Measurements from ENCODE around the gene ZBP1. TPM values are rescaled to one million over a fixed set of nuclear protein-coding genes. Genes with fewer than 3 reads are reported as not detected.

The ZBP1 gene
- total and polyA plus RNA-seq, 8 donors, result 0.11 to 5.3 (median 0.39) TPM; not detected in 2

DNA sequence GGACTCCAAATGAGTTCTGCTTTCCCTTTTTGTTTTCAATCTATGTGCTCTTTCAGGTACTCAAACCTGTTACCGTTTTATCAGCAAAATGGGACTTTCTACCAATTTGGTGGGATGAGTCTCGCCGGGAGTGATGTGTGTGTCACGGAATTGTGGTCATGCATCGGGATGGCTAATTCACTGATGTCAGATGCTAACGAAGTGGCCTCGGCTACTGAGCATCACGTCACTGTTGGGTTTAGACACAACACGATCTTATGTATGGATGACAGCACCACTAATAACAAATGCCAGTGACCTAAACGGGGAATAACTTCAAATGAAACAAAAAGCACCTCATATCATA lies 61.0 kb downstream of the ZBP1 start:
- no peak overlapping the region for H3K27ac ChIP-seq
- no peaks in the 10 kb centered on the region for H3K36me3 ChIP-seq
- H3K4me1 ChIP-seq, result no peaks in the 10 kb centered on the region
- ATAC-seq (no peak), DNase-seq (no peak)
- H3K27me3 ChIP-seq, result peaks cover 0 to 40% of the 10 kb centered on the region in 2 donors
- intact Hi-C loops (cut with DNase I), result no loop called here
- TF ChIP-seq CTCF (IDR thresholded peaks at IDR 0.05), result no peak
- H3K4me3 ChIP-seq, result no peak overlapping the region
- no peaks in the 10 kb centered on the region for H3K9me3 ChIP-seq

- Histone ChIP-seq H3K4me3 (no peak overlapping the region), H3K27ac (no peak overlapping the region), H3K4me1 (no peaks in the 10 kb centered on the region), H3K9me3 (no peaks in the 10 kb centered on the region), H3K27me3 (peaks cover 0 to 40% of the 10 kb centered on the region in 2 donors), H3K36me3 (no peaks in the 10 kb centered on the region)
- DNase-seq, result no peak
- no peak for ATAC-seq
- no peak for TF ChIP-seq CTCF (IDR thresholded peaks at IDR 0.05)
- intact Hi-C loops (cut with DNase I), result no loop called here
Observed at GRCh38 chr20:57558614-57559288, 61.5 kb downstream of the ZBP1 start.

DNA sequence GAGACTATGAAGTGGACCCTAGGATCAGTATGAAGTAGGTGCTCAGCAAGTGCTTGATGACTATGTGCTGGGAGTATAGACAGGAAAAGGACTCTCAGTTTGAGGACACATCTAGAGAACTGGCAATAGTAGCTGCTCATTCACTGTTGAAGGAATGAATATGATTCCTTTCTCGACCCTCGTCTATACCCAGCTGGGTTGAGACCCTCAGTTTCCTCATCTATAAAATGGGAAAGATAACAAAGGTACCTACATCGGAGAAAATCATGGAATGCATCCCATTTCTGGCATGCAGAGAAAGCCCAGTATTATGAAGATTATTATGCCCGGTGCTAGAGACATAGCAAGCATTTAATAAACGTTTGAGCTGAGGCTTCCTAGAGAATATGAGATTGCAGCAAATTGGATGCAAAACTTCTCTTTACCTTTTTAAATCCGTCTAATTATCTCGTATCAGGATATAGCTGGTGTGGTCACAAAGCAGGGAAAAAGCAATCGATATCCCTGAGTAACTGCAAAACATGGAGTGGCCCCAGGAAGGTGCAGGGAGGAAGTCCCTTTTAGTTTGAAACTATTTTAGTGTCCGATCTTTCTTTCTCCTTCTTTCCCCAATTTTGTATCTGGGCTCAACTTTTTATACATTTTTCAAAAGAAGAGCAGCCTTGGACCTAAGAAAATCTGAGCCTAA lies 62.2 kb downstream of the ZBP1 start:
- H3K9me3 ChIP-seq, result no peaks in the 10 kb centered on the region
- no peaks in the 10 kb centered on the region for H3K36me3 ChIP-seq
- H3K27ac ChIP-seq, result no peak overlapping the region
- no peak for DNase-seq
- intact Hi-C loops (cut with DNase I), result no loop called here
- peaks cover 0 to 40% of the 10 kb centered on the region in 2 donors for H3K27me3 ChIP-seq
- ATAC-seq, result no peak
- no peak for TF ChIP-seq CTCF (IDR thresholded peaks at IDR 0.05)
- no peaks in the 10 kb centered on the region for H3K4me1 ChIP-seq
- no peak overlapping the region for H3K4me3 ChIP-seq

DNA sequence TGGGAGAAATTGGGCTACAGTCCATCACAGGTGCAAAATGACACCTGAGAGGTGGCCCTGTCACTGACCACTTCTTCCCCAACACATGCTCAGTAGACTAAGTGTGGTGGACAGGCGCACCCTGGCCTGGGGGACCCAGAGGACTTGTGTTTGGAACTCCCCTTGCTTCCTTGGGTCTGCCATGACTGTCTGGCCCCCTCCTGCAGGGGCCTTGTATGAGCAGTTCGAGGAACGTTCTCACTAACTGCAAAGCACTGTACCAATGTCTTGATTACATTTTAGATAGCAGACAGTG lies 63.3 kb downstream of the ZBP1 start:
- H3K9me3 ChIP-seq, result no peaks in the 10 kb centered on the region
- no peak overlapping the region for H3K27ac ChIP-seq
- no peak for TF ChIP-seq CTCF (IDR thresholded peaks at IDR 0.05)
- H3K27me3 ChIP-seq, result peaks cover 0 to 40% of the 10 kb centered on the region in 2 donors
- intact Hi-C loops (cut with DNase I), result no loop called here
- no peaks in the 10 kb centered on the region for H3K36me3 ChIP-seq
- no peak overlapping the region for H3K4me3 ChIP-seq
- no peak for ATAC-seq
- DNase-seq, result no peak
- no peaks in the 10 kb centered on the region for H3K4me1 ChIP-seq

- Histone ChIP-seq H3K4me3 (no peak overlapping the region), H3K9me3 (no peaks in the 10 kb centered on the region), H3K27me3 (peaks cover 0 to 46% of the 10 kb centered on the region in 2 donors), H3K36me3 (no peaks in the 10 kb centered on the region), H3K4me1 (no peaks in the 10 kb centered on the region), H3K27ac (no peak overlapping the region)
- no peak for TF ChIP-seq CTCF (IDR thresholded peaks at IDR 0.05)
- intact Hi-C loops (cut with DNase I), result no loop called here
- DNase-seq (no peak), ATAC-seq (no peak)
Observed at GRCh38 chr20:57555457-57556184, 64.6 kb downstream of the ZBP1 start.
